Epidermal melanocyte (primary cell): ENCODE results near the gene ACOX2.

Source experiments
- DNase-seq: peaks from one replicate; pipeline ENCODE4 v3.0.0; 2011; ENCODE audit warnings: low spot score; ENCODE audit not compliant: insufficient read length

The ACOX2 gene

DNA sequence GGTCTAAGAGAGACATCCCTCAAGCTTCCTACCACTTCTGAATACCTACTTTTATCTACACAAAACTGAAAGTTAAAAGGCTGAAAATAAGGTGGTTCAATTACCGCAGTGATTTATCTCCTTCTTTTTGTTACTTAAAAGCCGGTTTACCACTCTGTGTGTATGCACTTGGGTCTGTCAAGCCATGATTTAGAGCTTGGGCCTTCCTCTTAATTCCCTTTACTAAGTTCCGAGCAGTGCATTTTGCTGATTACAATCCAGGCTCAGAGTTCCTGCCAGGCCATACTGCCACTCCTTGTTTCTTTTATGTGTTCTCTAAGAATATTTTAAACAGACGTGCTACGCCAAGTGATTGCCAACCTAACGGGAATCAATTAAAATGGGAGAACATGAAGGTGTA is 28.6 kb downstream of the ACOX2 start:
- no peak for DNase-seq

DNA sequence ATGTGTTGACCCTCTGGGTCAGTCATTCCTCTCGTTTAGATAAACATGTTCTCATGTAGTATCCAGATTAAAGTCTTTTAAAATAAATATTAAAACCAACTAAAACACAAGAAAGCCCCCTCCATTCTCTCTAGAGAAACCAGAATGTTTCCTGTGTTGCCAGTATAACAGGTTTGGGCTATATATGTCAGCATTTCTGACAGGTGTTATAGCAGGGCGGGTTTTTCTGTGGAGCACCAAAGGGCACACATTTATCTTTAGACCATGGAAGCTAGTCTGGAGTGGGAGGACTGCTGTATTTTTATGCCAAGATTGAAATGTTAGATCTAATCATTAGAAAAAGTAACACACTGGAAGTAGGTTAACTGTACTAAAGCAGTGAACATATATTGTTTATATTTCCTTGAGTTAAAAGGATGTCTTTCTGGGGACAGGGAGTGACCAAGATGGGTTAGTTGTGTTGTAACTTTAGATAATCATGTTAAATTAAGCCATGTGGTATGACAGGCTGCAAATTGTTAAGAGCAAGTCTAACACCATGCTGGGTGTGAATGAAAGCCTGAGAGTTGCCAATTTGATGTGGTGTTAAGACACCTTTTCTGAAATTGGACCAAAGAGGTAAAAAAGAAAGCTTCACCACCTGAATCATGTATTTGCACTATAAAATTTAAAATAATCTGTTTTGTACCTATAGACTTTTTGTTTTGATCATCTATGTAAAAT is 29.5 kb downstream of the ACOX2 start:
- no peak for DNase-seq

DNA sequence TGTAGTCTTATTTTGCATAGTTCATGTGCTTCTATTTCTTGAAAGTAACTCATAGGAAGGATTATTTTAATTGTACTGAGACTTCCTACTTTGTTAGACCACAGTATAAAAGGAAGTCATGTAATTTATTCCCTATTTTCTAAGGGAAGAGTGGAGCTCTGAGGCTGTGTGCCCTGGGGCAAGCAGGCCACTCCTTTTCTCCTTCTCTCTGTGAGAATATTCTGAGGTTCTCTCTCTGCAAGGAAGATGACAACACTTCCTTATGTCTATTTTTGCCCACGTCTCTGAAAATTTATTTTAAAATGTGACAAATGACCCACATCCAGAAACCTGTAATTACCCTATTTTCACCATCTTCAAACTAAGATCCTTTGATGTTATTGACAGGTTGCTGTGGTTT is 34.1 kb downstream of the ACOX2 start:
- DNase-seq: no peak

DNA sequence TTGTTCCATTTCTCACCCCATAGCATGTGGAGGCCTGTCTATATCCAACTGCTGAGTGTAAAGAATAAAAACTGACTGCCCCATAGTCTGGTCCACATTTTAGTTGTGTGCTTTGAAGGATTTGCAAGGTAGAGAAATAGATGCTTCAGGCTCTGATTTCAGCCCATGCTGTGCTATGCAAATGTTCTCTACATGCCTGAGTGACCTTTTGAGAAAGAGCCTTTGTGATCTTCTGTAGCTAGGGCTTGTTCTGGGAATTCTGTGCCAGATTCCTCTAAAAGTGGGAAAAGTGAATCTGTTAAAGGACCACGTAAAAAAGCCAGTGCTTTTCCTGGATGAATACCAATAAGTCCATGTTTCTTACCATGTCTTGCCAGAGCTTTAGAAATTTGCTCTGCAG is 39.9 kb downstream of the ACOX2 start:
- DNase-seq: no peak

DNA sequence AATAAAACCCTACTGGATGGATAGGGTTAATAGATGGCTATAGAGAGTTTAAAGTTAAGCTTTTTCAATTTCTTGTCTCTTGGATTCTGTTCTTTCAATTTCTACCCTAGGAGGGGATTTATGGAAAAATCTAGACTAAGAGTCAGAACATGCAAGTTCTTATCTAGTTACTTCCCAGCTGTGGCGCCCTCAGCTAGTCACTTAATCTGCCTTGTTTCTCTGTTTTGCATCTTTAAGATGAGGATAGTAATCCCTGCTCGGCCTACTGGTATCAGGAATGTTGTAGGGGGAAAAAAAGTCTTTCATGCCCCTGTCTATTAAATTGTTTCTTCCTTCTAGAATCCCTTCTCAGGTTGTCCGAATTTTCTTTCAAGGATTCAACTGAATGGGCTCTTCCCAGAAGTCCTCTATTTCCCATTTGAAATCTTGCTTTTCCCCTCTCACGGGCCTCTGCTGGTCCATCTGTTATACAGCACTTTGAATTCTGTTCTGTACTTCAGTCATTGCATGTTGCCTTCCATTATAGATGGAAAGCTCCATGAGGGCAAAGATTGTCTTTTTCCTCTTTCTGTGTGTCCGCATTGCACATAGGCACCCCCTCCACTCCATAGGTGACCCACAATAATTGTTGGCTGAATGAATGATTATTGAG is 40.7 kb downstream of the ACOX2 start:
- no peak for DNase-seq

DNA sequence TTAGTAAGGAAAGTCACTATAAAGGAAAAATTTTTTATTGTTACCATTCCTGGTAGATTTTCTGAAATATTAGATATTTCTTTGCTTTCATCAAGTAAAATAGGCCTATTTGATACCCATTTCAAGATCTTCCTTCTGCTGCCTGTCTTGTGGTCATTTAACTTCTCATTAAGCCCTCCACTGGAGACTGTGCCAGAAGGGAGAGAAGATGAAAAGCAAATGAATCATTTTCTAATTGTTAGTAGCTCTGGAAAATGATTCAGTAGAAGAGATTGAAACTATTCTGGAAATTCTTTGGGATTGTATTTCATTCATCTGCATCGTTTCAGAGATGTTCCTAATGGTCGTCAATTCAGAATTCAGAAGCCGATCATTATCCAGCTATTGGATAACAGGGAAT is 41.9 kb downstream of the ACOX2 start:
- DNase-seq: no peak

DNA sequence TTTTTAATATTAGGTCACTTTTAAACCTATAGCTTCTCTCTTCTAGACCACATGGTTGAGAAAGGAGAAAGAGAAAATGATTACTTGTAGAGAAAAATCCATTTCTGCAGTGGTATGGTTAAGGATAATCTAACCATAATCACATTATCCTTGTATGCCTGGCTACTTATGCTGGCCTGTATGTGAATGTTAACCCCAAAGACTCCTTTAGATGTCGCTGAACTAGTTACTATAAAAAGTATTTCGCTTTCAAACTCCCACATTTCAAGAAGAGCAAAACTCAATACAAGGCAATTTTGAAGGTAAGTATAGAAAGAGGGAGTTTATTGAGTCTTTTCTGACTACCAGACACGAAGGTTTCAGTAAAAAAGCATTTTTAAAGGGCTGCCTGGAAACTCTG is 42.9 kb downstream of the ACOX2 start:
- DNase-seq: no peak

DNA sequence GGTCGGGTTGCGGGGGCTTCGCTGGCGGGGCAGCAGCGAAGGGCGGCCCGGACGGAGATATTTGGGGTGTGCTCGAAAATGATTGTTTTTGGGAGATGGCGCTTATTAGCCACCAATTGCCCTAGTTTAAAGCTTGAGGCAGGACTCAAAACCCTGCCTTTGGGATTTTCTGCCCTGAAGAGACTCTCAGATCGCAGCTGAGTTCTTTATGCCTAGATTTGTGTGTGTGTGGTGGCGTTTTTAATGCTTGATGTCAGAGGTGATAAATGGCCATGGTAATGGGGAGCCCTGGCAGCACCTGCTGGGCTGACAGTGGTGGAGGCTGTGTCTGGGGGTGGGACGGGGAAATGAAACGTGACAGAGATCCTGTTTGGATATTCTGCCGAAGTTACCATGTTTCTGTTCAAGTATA is 44.5 kb downstream of the ACOX2 start:
- DNase-seq: no peak

DNA sequence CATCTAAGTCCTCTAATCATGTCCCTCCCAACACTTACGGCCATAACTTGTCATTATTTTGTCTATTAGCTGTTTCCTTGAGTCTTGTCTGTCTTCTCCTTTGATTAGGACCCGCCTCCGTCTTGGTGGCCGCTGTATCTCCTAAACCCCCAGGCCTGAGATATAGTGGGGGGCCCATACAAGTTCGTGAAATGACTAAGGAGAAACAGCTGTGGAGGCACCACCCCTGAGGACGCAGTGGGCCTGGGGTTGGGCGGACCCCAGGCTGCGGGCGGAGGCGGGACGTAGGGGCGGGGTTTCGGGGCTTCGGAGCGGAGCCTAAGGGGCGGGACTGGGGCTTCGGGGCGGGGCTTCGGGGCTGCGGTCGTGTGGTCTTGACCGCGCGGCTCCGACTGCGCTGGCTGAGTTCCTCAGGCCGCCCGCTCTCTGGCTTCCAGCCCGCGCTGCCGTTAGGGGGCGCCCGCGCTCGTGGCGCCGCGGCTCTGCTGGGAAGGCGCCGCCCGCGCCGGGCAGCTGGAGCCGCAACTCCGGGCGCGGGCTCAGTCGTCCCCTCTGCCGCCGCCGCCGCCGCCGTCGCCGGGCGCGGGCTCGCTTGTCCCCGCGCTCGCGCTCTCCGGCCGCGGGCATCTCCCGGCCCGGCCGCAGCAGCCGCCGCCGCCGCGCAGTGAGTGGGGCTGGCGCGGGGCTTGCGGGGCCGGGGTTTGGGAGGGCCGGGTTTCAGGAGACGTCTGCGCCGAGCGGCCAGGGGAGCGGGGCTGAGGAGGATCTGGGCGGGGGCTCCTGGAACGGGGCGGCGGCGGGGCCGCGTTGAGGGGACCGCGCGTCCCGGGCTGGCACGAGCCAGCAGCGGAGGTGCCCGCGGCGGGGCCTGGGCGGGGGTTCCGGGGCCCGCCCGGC is 45.2 kb downstream of the ACOX2 start, which contains the start of gene KCTD6:
KCTD6 (plus strand) TSS at position 591 of the 897 bp plus-strand sequence. CDS start 6,660 bp downstream, outside the sequence.
- peak; percentile 78 for DNase-seq

DNA sequence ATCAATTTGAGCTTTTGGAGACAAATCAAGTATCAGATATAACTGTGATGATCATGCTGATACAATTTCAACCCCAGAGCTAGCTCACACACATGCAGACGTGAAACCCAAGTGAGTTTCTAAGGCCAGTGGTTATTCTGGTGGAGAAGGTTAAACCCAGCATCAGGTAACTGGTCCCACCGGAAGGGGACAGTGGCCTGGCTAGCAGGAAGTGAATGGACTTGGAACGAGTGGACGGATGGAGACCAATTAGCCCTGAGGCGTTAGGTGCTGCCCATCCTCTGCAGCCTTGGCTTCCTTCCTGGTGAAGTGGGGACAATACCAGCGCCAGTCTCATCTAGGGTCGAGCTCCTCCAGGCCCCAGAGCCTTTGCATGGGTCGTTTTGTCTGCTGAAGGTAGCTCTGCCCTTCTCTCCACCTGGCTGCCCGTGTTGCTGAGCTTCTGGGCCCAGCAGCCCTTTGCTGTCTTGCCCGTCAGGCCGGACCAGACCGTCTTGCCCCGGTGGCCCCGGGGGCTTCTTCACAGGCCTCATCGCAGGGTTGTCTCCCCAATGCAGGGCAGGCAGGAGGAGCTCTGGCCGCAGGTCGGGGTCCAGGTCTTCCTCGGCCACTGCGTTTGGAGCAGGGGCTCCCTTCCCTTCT is 46.0 kb downstream of the ACOX2 start:
- DNase-seq: no peak

DNA sequence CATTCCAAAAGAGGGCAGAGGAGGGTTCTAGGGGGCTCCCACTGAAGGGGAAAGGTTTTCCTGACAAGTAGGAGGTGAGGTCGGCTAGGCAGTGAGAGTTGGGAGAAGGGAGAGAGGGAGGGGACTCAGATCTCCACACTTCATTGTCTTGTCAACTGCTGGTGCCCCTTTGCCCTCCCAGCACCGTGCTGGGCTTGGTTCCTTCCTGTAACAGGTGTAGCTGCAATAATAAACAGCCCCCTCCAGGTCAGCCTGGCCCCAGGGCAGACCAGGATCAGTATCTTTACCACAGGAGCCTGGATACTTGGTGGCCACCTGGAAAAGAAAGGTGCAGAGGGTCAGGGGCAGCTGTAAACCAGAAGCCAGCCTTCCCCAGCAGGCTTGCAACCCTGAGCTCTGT is 48.0 kb downstream of the ACOX2 start:
- no peak for DNase-seq

DNA sequence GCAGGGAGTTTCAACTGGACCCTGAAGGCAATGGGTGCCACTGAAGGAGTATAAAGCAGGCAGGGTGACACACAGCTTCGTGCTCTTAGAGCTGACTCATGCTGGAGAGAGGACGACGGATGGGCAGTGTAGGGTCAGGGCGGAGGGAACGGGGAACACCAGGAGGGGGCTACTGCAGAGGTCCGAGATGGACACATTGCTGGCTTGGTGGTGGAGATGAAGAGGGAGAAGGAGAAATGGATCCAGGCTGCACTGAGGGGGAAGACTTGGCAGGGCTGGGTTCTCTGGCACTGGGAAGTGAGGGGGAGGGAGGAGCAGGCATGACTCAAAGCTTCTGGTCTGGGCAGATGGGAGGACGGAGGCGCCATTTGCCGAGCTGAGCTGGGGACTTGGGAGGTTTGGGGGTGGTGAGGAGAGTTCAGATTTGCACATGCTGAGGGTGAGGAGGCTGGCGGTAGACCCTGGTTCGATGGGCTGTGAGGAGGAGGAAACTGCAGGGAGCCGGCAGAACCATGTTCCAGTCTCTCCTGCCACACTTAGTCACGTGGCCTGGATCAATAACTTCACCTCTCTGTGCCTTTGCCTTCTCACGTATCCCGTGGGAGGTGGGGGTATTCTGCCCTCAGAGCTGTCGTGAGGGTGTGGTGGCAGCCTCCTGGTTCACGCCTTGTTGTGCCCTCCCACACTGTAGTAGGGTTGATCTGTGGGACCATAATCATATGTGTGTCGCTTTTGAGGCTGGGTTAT is 49.7 kb downstream of the ACOX2 start:
- no peak for DNase-seq

DNA sequence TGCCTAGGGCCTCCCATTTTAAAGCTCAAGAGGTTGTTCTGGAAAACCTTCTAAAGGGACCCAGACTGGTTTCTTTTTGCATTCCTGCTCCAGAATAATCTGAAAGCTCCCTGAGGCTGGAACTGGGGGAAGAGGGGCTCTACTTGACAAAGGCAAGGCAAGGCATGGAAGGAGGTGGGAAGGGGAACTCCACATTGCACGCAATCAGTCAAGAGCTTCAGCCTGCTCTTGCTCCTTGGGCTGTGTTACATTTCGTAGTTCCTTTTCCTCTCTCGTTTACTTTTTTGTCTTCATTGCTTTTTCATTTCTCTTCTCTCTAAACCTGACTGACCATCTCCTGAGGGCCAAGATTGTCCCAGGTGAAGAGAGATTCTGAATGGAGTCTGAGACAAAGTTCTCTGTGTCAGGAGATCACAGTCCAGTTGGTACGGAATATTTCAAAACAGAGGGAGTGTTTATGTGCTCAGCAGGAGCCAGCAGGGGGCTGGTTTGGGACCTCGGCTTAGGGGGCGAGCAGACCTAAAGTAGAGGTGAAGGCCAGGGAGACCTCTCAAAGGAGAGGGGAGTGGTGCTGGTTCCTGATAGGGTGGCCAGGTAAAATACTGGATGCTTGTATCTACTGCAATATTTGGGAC is 51.1 kb downstream of the ACOX2 start:
- no peak for DNase-seq

DNA sequence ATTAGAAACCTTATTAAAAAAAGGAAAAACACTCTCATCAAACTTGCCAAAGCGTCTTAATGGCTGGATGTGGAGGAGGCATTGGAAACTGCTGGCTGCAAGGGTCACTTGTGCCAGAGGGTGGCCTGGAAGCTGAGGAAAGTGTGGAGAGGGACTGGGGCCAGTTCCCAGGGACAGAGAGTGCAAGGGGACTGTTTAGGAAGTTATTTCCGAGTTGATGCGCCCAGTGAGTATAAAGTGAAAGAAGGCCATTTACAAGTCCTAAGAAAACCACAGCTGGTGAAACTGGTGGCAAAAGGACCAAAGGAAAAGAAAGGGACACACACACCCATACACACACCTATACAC is 52.3 kb downstream of the ACOX2 start:
- DNase-seq: no peak

DNA sequence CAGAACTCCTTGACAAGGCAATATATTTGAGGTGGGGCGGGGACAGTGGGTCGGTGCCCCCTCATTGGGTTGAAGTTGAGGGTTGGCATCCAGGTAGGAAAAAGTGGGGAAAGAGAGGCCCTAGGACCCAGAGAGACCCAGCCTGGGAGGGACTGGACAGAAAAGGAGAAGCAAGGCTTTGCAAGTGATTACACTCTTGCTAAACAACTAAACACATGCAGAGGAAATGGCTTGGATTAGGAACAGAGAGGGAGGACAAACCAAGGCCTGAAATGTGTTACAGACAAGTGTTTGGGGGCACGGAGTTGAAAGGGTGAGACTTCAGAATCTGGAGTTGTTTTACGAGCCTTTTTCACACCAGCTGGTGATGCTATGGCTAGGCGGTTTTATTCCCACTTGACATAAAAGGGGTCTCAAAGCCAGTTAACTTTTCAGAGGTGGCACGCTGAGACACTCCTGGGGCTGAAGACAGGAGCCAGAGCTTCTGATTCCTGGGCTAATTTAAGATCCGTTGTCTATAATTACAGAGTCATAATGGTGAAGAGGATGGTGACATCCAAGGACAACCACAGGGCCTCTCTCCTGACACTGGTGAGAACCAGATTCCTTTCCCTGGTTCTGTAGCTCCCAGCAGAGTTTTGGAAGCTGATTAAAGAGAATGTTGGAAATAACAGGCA is 52.8 kb downstream of the ACOX2 start:
- no peak for DNase-seq

DNA sequence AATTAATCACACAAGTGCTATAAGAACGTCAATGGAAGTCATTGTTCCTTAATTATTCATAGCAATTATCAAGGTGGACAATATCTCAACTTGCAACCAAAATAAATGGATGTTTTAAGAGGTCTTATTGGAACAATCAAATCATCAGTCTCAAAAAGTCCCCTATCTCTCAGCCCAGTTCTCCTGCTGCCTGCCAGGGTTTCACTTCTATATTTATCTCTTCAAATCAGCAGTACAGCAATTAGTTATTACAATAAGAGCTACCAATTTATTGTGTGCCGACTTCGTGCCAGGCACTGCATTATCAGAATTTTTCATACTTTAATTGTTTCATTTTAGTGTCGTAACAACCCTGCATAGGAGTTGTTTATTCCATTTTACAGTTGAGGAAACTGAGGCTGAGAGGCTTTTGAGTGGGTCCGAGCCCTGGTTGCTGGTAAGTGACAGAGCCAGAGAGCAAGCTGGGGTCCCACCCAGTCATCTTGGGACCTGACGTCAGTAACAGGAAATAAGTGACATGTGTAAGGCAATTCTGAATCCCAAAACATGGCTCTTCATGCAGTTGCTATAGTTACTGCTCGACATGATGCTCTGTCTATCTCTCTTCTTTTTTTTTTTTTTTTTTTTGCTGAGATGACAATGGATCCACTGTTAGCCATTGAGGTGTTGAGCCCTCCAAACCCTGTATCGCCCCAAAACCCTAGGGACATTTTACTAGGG is 53.9 kb downstream of the ACOX2 start:
- no peak for DNase-seq

DNA sequence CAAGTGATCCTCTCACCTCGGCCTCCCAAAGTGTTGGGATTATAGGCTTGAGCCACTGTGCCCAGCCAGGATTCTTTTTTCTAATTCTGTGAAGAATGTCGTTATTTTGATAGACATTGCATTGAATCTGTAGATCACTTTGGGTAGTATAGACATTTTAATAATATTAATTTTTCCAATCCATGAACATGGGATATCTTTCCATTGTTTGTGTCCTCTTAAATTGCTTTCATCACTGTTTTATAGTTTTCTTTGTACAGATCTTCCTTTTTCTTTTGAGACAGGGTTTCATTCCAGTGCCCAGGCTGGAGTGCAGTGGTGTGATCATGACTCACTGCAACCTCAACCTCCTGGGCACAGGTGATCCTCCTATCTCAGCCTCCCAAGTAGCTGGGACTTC is 56.7 kb downstream of the ACOX2 start:
- DNase-seq: no peak

DNA sequence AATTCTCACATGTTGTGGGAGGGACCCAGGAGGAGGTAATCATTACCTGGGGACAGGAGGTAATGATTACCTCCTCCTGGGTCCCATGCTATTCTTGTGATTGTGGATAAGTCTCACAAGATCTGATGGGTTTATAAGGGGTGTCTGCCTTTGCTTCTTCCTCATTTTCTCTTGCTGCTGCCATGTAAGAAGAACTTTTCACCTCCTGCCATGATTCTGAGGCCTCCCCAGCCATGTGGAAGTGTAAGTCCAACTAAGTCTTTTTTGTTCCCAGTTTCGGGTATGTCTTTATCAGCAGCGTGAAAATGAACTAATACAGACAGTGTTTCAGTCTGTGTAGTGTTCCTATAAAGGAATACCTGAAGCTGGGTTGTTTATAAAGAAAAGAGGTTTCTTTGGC is 58.2 kb downstream of the ACOX2 start:
- no peak for DNase-seq

DNA sequence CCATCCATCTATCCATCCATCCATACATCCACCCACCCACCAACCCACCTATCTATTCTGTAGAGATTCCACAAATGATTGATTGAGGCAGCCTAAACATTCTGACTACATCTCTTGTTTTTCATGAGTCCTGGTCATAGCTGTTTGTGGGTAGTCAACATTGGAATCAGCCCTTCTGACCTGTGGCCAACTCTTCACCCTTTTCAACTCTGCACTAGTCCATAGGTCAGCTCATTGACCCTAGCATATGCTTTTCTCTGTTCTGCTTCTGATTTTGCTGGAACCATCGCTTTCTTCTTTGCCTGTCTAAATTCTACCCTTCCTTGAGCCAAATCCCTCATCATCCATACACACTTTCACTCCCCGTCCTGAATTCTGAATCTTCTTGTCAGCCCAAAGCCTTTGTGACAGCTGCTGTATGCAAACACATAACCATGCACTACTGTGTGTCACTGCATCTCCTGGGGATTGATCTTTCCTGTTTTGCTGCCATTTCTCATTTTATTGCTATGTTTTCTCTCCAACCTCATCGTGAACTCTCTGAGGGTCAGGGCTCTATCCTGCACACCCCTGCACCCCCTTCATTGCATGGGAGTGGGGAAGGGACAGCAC is 61.9 kb downstream of the ACOX2 start:
- no peak for DNase-seq
